Occipital lobe (tissue), 2 donors: ENCODE results near the gene PHACTR1. TPM values are rescaled to one million over a fixed set of nuclear protein-coding genes. Genes with fewer than 3 reads are reported as not detected.
"Not testable (repeated sequence)": the region's sequence is repeated elsewhere in the genome, so short reads cannot be mapped to it uniquely, and the experiment has no call there.

Source experiments
- DNase-seq: peaks from one replicate; lab custom pipeline; 2025; lab: John Stamatoyannopoulos, UW
- total RNA-seq: library from RNA; depleted of rRNA; stranded (reverse); fragments of >200 nt; gene quantifications from one replicate; pipeline ENCODE4 v1.2.3, GENCODE V29; 2014

PHACTR1 gene
- total RNA-seq, 1 donor from 2014 or later: 40.7 TPM

GRCh38 chr6:13101409-13101808 is 384.8 kb downstream of the PHACTR1 start:
- no peak for DNase-seq

- no peak for DNase-seq
These were observed 385.4 kb downstream of the PHACTR1 start for GRCh38 chr6:13101985-13102384.

GRCh38 chr6:13103169-13103568 is 386.6 kb downstream of the PHACTR1 start:
- no peak for DNase-seq

GRCh38 chr6:13105139-13105538 is 388.6 kb downstream of the PHACTR1 start:
- DNase-seq: no peak

- no peak for DNase-seq
These were observed 396.4 kb downstream of the PHACTR1 start for GRCh38 chr6:13112921-13113320.

- DNase-seq: no peak
These were observed 396.8 kb downstream of the PHACTR1 start for GRCh38 chr6:13113376-13113775.

GRCh38 chr6:13113981-13114593 is 397.5 kb downstream of the PHACTR1 start:
- no peak for DNase-seq

- no peak for DNase-seq
These were observed 399.6 kb downstream of the PHACTR1 start for GRCh38 chr6:13116155-13116554.

- no peak for DNase-seq
These were observed 401.0 kb downstream of the PHACTR1 start for GRCh38 chr6:13117570-13117969.

GRCh38 chr6:13119549-13119948 is 403.0 kb downstream of the PHACTR1 start:
- DNase-seq: no peak

- DNase-seq: no peak
These were observed 404.2 kb downstream of the PHACTR1 start for GRCh38 chr6:13120483-13121482.

GRCh38 chr6:13124131-13124530 is 407.6 kb downstream of the PHACTR1 start:
- DNase-seq: no peak

- DNase-seq: no peak
These were observed 409.3 kb downstream of the PHACTR1 start for GRCh38 chr6:13125841-13126240.

GRCh38 chr6:13131935-13132661 is 415.5 kb downstream of the PHACTR1 start:
- DNase-seq: no peak

GRCh38 chr6:13133894-13134293 is 417.3 kb downstream of the PHACTR1 start:
- not testable (repeated sequence) for DNase-seq

GRCh38 chr6:13135152-13135551 is 418.6 kb downstream of the PHACTR1 start:
- no peak for DNase-seq

GRCh38 chr6:13139119-13139518 is 422.6 kb downstream of the PHACTR1 start:
- DNase-seq: no peak

GRCh38 chr6:13140980-13141379 is 424.4 kb downstream of the PHACTR1 start:
- no peak for DNase-seq

- DNase-seq: no peak
These were observed 424.8 kb downstream of the PHACTR1 start for GRCh38 chr6:13141387-13141786.

- no peak for DNase-seq
These were observed 426.0 kb downstream of the PHACTR1 start for GRCh38 chr6:13142611-13143010.

- DNase-seq: no peak
These were observed 429.9 kb downstream of the PHACTR1 start for GRCh38 chr6:13146442-13146841.

- no peak for DNase-seq
These were observed 430.8 kb downstream of the PHACTR1 start for GRCh38 chr6:13147376-13147775.
